GM18951 (cell line): ENCODE measurements around the gene FANK1.
"Not testable (repeated sequence)": the region's sequence is repeated elsewhere in the genome, so short reads cannot be mapped to it uniquely, and the experiment has no call there.

ENCODE experiments used
- POLR2A ChIP-seq: IDR thresholded peaks from 4 replicates; pipeline ENCODE4 v1.6.1; 2011; ENCODE audit warnings: mild to moderate bottlenecking; ENCODE audit not compliant: insufficient read length, insufficient read depth; ENCODE audit errors: extremely low read depth
- in situ Hi-C: fragments of 300-500 bp; cut with MboI; formaldehyde crosslinking; loops from one replicate; pipeline ENCODE4 v1.12.0; 2022; ENCODE audit warnings: low sequenced_read_pairs, mixed read lengths, inconsistent platforms; ENCODE audit not compliant: unreplicated experiment

FANK1 gene

GRCh38 chr10:125896088-125896934 lies at the start of gene FANK1:
FANK1 (plus strand) TSS chr10:125896564; CDS start chr10:125896643, 79 bp downstream.
- peak; percentile 12 for TF ChIP-seq POLR2A
- in situ Hi-C loops = not testable (repeated sequence)

GRCh38 chr10:125846894-125847293 lies 49.5 kb upstream of the FANK1 start:
- in situ Hi-C loops = no loop called here

GRCh38 chr10:125848371-125848770 lies 48.0 kb upstream of the FANK1 start:
- TF ChIP-seq POLR2A = no peak
- in situ Hi-C loops = no loop called here

More at GRCh38 chr10:125846894-125847293, 49.5 kb upstream of the FANK1 start:
- TF ChIP-seq POLR2A = no peak

GRCh38 chr10:125848857-125849256 lies 47.5 kb upstream of the FANK1 start:
- in situ Hi-C loops = no loop called here
- TF ChIP-seq POLR2A = no peak

GRCh38 chr10:125849448-125849847 lies 46.9 kb upstream of the FANK1 start:
- in situ Hi-C loops = no loop called here
- TF ChIP-seq POLR2A = no peak

GRCh38 chr10:125850766-125851731 lies 45.3 kb upstream of the FANK1 start:
- no peak for TF ChIP-seq POLR2A
- in situ Hi-C loops = no loop called here

- in situ Hi-C loops = no loop called here
- TF ChIP-seq POLR2A = no peak
Observed at GRCh38 chr10:125852487-125852886, 43.9 kb upstream of the FANK1 start.

- TF ChIP-seq POLR2A = no peak
- in situ Hi-C loops = no loop called here
Observed at GRCh38 chr10:125857185-125857760, 39.1 kb upstream of the FANK1 start.

- in situ Hi-C loops = no loop called here
- no peak for TF ChIP-seq POLR2A
Observed at GRCh38 chr10:125859128-125859817, 37.1 kb upstream of the FANK1 start.

GRCh38 chr10:125865120-125865519 lies 31.2 kb upstream of the FANK1 start:
- TF ChIP-seq POLR2A = no peak
- in situ Hi-C loops = no loop called here

GRCh38 chr10:125866421-125867029 lies 29.8 kb upstream of the FANK1 start:
- in situ Hi-C loops = no loop called here

GRCh38 chr10:125868372-125868975 lies 27.9 kb upstream of the FANK1 start:
- in situ Hi-C loops = no loop called here
- no peak for TF ChIP-seq POLR2A

More at GRCh38 chr10:125866421-125867029, 29.8 kb upstream of the FANK1 start:
- no peak for TF ChIP-seq POLR2A
